Coronary artery (tissue), 2 donors: ENCODE results near the gene BACH2.

Experiments
- DNase-seq: peaks from one replicate; pipeline ENCODE4 v3.0.0-alpha.2; 2017; ENCODE audit warnings: low spot score
- H3K27ac ChIP-seq, 2 donors: fragments of 200-600 bp; sonication (generic); one replicate each; pipeline ENCODE4 v1.5.1; 2016 to 2019
- H3K4me3 ChIP-seq: fragments of 200-600 bp; sonication (generic); 2 replicates; pipeline ENCODE4 v1.5.1; 2016; ENCODE audit warnings: mild to moderate bottlenecking, moderate library complexity
- CTCF ChIP-seq: fragments of 200-600 bp; sonication (generic); IDR thresholded peaks from one replicate; pipeline ENCODE4 v1.5.1; 2019; ENCODE audit warnings: antibody characterized with exemption

The BACH2 gene

DNA sequence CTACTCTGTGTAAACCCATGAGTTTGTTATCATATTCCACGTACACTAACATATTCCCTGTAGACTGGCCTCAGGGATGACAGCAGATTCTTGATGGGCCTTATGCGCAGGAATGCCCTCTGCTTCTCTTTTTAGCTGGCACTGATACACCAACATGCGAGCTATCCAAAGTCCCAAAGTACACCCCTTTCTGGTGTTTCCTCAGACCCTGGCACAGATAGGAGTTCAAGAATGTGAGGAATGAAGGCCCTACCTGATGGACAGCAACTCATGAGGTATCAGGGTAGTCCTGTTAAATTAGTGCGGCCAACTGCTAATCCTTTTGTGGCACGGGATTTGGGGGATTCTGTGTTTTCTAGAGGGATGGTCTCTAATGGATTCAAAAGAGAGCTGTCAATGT, 93.0 kb downstream of the BACH2 start:
- no peak for TF ChIP-seq CTCF
- Histone ChIP-seq H3K4me3 (no peak overlapping the region), H3K27ac (no peak overlapping the region)
- DNase-seq, result no peak

GRCh38 chr6:90202156-90202555, 94.5 kb downstream of the BACH2 start:
- no peak for TF ChIP-seq CTCF
- no peak overlapping the region for H3K4me3 ChIP-seq
- no peak for DNase-seq
- no peak overlapping the region for H3K27ac ChIP-seq

GRCh38 chr6:90199900-90200299, 96.7 kb downstream of the BACH2 start:
- no peak for DNase-seq
- TF ChIP-seq CTCF, result no peak
- Histone ChIP-seq H3K4me3 (no peak overlapping the region), H3K27ac (no peak overlapping the region)

DNA sequence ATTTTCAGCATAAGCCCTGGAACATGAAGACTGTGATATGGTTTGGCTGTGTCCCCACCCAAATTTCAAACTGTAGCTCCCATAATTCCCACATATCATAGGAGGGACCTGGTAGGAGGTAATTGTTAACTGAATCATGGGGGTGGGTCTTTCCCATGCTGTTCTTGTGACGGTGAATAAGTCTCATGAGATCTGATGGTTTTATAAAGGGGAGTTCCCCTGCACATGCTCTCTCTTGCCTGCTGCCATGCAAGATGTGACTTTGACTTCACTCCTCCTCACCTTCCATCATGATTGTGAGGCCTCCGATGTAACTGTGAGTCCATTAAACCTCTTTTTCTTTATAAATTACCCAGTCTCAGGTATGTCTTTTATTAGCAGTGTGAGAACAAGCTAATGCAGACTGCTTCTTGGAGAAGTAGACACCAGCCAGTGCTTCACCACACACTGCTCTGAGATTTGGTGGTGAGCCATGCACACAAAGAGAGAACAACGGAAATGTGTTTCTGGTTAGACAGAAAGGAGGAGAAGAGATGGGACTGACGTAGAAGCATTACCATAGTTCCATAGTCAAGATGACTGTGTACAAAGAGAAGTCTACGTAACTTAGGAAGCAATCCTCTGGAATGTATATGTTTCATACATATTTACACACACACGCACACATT, 97.8 kb downstream of the BACH2 start:
- H3K27ac ChIP-seq, result no peak overlapping the region
- no peak for TF ChIP-seq CTCF
- DNase-seq, result no peak
- H3K4me3 ChIP-seq, result no peak overlapping the region

- no peak overlapping the region for H3K4me3 ChIP-seq
- H3K27ac ChIP-seq, result no peak overlapping the region
- no peak for TF ChIP-seq CTCF
- no peak for DNase-seq
These were observed 98.7 kb downstream of the BACH2 start for GRCh38 chr6:90197854-90198496.

DNA sequence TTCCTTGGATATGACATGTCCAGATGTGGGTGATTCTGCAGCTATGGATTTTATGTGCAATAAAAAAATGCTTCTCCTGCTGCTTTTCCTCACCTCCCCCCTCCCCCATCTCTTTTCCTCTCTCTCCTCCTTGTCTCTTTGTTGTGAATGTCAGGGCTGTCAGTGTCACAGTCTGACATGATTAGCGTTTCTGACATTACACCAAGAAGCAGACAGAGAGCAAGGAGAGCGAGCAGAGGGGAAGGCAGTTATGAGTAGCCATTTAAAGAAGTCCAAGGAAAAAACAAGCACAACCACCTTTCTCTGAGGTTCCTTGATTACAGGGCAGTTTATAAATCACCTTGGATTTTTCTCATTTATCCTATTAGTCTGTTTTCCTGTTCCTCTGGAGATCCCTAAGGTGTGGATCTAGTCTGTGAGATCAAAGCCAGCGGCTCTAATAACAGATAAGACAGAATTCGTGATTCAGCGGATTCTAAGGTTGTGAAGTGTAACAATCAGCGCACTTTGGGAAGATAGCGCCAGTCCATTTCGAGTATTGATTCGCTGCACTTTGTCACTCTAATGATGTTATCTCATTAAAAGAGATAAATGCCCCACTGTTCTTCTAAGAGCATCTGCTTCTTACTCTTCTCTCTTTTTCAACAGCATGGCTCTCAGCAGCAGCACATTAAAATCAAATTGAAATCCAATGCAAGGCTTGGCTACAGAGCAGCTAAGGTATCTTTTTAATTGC, 101.4 kb downstream of the BACH2 start:
- H3K4me3 ChIP-seq, result no peak overlapping the region
- TF ChIP-seq CTCF, result no peak
- H3K27ac ChIP-seq, result no peak overlapping the region
- DNase-seq, result no peak
